PC-3 (cell line): ENCODE measurements around the gene SYS1.

Experiments
- EZH2 ChIP-seq: fragments of 300-600 bp; sonication (generic); IDR thresholded peaks from one replicate; pipeline ENCODE4 v1.6.1; 2017; ENCODE audit warnings: antibody characterized with exemption, mild to moderate bottlenecking, low read length; ENCODE audit not compliant: unreplicated experiment
- EZH2phosphoT487 ChIP-seq: fragments of 300-600 bp; sonication (generic); IDR thresholded peaks from 2 replicates; pipeline ENCODE4 v1.6.1; 2018; ENCODE audit warnings: mild to moderate bottlenecking, antibody characterized with exemption, low read length, borderline replicate concordance
- TF ChIP-seq, protein P1 (sequence below): fragments of 300-600 bp; sonication (generic); conservative IDR thresholded peaks from 2 replicates; pipeline ENCODE4 v1.5.1; 2017; ENCODE audit warnings: antibody characterized with exemption, low read depth, mild to moderate bottlenecking, low read length

DNA sequence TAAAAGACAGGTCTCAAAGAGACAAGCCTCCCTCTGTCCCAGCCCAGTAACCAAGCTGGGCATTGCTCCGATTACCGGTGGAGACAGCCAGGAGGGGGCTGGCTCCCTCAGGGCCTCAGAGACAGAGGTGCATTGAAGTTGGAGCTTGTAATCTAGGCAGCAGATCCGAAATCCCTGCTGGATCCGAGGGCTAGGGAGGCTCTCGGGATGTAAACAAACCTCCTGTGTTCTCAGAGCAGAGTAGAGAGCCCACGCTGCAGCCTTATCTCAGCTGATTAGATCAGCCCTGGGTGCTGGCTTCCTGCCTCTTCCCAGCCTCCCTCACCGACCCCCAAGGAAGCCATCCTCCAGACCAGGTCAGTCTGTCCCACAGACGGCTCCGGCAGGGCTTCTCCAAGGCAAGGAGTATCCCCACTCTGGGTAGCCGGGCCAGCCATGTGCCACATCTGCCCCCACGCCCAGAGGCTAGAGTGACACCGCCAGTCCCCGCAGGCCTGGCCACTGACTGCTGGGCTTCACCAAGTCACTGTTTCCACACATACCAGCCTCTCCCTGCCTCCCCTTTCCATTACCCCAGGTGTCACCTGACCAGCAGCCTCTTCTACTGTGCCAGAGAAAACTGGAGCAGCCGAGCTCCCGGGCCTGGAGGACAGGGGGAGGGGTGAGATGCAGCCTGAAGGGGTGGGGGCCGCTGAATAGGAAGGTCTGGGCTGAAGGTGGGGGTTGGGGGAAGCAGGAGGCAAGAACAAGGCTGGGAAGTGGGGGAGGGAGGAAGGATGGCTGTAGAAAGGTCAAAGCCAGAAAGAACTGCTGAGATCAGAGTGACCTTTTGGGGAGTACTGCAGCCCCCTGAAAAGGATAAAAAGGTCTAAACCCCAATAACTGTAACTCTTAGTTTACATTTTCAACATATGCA is 20.8 kb upstream of the SYS1 start:
- TF ChIP-seq, protein P1, sequence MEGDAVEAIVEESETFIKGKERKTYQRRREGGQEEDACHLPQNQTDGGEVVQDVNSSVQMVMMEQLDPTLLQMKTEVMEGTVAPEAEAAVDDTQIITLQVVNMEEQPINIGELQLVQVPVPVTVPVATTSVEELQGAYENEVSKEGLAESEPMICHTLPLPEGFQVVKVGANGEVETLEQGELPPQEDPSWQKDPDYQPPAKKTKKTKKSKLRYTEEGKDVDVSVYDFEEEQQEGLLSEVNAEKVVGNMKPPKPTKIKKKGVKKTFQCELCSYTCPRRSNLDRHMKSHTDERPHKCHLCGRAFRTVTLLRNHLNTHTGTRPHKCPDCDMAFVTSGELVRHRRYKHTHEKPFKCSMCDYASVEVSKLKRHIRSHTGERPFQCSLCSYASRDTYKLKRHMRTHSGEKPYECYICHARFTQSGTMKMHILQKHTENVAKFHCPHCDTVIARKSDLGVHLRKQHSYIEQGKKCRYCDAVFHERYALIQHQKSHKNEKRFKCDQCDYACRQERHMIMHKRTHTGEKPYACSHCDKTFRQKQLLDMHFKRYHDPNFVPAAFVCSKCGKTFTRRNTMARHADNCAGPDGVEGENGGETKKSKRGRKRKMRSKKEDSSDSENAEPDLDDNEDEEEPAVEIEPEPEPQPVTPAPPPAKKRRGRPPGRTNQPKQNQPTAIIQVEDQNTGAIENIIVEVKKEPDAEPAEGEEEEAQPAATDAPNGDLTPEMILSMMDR: no peak
- TF ChIP-seq EZH2phosphoT487 (no peak), EZH2 (no peak)
